Measurements from ENCODE around the gene SHC1. TPM values are rescaled to one million over a fixed set of nuclear protein-coding genes. Genes with fewer than 3 reads are reported as not detected.

Gene SHC1
- total RNA-seq, 2 donors from 2014 or later = 98.3 to 104 TPM

DNA sequence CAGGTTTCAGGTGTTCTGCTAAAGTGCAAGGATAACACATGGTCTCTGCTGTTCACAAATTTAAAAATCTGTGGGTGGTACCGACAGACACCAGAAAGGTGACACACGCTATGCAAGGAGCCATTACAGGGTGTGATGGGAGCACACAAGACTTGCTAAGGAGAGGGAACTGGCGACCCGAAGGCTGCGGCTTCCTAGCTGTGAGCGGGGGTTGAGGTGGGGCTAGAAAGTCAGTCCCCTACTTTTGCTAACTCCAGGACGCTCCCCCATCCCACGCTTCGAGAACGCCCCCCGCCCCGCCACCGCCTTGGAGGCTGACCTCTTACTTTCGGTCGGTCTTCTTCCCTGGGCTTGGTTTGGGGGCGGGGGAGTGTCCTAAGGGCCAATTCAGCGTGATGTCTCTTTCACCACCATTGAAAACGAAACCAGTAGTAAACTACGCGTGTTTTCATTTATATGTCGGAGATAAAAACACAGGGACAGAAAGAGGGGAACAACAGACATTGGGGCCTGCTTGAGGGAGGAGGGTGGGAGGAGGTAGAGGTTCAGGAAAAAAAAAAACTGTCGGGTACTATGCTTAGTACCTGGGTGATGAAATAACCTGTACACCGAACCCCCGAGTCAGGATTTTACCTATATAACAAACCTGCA lies 5.0 kb upstream of the SHC1 start:
- DNase-seq = peak; percentile 79
- Histone ChIP-seq H3K9me3 (no peaks in the 10 kb centered on the region), H3K9ac (ENCODE audit: low read depth in 2 of 2, low read length in 2 of 2) (peak overlapping the region; percentile 53 to 99), H3K4me1 (peaks cover 21% of the 10 kb centered on the region), H3K4me3 (peak overlapping the region; percentile 51), H3K36me3 (no peaks in the 10 kb centered on the region), H3K27ac (peak overlapping the region; percentile 96), H3K27me3 (no peaks in the 10 kb centered on the region)
- TF ChIP-seq, protein P1, sequence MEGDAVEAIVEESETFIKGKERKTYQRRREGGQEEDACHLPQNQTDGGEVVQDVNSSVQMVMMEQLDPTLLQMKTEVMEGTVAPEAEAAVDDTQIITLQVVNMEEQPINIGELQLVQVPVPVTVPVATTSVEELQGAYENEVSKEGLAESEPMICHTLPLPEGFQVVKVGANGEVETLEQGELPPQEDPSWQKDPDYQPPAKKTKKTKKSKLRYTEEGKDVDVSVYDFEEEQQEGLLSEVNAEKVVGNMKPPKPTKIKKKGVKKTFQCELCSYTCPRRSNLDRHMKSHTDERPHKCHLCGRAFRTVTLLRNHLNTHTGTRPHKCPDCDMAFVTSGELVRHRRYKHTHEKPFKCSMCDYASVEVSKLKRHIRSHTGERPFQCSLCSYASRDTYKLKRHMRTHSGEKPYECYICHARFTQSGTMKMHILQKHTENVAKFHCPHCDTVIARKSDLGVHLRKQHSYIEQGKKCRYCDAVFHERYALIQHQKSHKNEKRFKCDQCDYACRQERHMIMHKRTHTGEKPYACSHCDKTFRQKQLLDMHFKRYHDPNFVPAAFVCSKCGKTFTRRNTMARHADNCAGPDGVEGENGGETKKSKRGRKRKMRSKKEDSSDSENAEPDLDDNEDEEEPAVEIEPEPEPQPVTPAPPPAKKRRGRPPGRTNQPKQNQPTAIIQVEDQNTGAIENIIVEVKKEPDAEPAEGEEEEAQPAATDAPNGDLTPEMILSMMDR (IDR thresholded peaks at IDR 0.05) = no peak
- intact Hi-C loops (cut with DNase I) = no loop called here

DNA sequence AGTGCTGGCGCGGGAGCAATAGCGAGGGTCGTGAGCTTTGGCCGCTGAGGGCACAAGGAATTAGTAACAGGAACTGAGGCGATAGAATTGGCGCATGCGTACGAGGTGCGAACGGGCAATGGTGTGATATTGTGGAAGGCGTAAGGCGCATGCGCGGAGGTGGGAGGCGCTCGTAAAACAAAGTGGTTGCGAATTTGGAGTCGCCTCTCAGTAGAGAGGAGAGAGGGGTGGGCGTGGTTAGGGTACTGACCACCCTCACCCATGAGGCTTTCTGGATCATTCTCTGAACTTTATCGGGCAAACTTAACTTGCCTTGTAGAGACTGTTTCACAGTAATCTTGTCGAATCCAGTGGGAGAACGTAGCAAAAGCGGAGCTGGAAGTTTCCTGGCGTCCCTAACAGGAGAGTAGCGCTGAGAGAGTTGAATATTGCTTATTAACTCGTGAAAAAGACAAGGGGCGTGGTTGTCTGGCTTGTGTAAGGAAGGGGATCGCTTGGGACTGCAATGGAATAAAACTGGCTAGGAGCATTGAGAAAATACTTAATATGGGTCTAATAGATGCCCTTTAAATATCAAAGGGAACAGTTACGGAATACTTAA lies 4.4 kb upstream of the SHC1 start:
- peak overlapping the region; percentile 53 to 99 for H3K9ac ChIP-seq (ENCODE audit: low read depth in 2 of 2, low read length in 2 of 2)
- intact Hi-C loops (cut with DNase I) = no loop called here
- no peaks in the 10 kb centered on the region for H3K36me3 ChIP-seq
- peak; percentile 98 for DNase-seq
- H3K27me3 ChIP-seq = no peaks in the 10 kb centered on the region
- H3K27ac ChIP-seq = peak overlapping the region; percentile 96
- TF ChIP-seq, protein P1 (IDR thresholded peaks at IDR 0.05) = no peak
- H3K9me3 ChIP-seq = no peaks in the 10 kb centered on the region
- H3K4me3 ChIP-seq = peak overlapping the region; percentile 51
- H3K4me1 ChIP-seq = peaks cover 21% of the 10 kb centered on the region

DNA sequence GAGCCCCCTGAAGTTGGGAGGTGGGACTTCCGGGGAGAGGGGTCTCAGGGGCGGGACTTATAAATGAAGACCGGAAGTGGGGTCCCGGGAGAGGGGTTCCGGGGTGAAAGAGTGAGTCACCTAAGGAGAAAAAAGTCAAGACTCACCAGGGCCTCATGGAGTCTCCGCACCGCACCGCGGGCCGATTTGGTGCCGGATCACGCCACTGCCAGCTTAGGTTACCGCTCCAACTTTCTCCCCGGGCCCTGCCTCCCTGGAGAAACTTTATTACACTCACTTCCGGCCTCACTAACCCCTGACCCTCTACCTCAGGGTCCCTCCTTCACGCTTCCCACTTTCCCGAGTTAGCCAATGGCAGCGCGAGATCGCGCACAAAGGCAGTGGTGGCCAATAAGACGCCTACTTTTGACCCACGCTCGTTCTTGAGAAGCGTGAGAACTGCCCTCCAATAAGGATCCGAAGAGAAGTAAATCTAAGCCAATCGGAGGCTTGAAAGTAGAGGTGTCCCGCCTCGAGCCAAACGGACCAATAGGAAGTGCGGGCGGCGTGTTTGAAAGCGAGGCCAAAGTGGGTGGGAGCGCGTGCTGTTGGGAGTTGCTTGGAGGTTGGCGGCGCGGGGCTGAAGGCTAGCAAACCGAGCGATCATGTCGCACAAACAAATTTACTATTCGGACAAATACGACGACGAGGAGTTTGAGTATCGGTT lies 3.7 kb upstream of the SHC1 start, which contains the start of gene CKS1B:
TSS of gene CKS1B (plus strand) at position 580 of the 706 bp plus-strand sequence. CDS start at position 645, 65 bp downstream.
- TF ChIP-seq, protein P1 (IDR thresholded peaks at IDR 0.05) = no peak
- Histone ChIP-seq H3K9ac (ENCODE audit: low read depth in 2 of 2, low read length in 2 of 2) (peak within 1 kb of the TSS; percentile 73 to 99), H3K4me1 (peaks cover 21% of the 10 kb centered on the region), H3K27me3 (no peaks in the 10 kb centered on the region), H3K27ac (peak within 1 kb of the TSS; percentile 96), H3K4me3 (peak within 1 kb of the TSS; percentile 51), H3K36me3 (no peaks in the 10 kb centered on the region), H3K9me3 (no peaks in the 10 kb centered on the region)
- DNase-seq = peak; percentile 97
- intact Hi-C loops (cut with DNase I) = no loop called here

DNA sequence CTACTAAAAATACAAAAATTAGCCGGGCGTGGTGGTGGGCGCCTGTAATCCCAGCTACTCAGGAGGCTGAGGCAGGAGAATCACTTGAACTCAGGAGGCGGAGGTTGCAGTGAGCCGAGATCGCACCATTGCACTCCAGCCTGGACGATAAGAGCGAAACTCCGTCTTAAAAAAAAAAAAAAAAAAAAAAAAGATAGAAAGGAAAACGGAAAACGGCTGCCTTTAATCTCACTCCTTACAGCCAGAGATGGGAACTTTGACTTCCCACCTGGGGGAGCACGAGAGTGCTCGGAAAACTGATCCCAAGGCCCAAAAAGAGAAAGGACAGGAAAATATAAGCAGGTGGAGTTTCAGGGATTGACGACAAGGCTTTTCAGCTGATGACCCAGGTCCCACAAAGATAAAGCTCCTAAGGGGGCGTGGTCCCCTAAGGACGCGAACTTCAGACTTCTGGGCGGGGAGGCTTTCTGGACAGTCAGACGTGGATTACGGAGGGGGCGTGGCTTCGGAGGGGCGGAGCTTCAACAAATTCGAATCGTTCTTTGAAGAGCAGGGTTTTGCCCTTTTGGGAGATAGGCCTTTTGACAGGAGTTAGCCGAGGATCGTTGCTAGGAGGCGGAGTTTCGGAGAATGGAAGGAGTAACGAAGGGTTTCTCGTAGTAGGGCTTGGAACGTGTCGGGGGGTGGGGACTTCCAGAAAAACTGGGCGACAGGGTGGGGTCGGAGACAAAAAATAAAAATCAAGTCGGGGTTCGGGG lies 3.0 kb upstream of the SHC1 start:
- peak overlapping the region; percentile 96 for H3K27ac ChIP-seq
- H3K4me1 ChIP-seq = peaks cover 21% of the 10 kb centered on the region
- DNase-seq = peak; percentile 100
- no peaks in the 10 kb centered on the region for H3K27me3 ChIP-seq
- intact Hi-C loops (cut with DNase I) = no loop called here
- TF ChIP-seq, protein P1 (IDR thresholded peaks at IDR 0.05) = no peak
- H3K4me3 ChIP-seq = peak overlapping the region; percentile 51
- H3K9ac ChIP-seq (ENCODE audit: low read depth in 2 of 2, low read length in 2 of 2) = peak overlapping the region; percentile 73 to 99
- no peaks in the 10 kb centered on the region for H3K36me3 ChIP-seq
- no peaks in the 10 kb centered on the region for H3K9me3 ChIP-seq

Data from colonic mucosa (tissue), 4 donors.